Liver (tissue), 9 donors: ENCODE measurements around the gene CACNB4. TPM values are rescaled to one million over a fixed set of nuclear protein-coding genes. Genes with fewer than 3 reads are reported as not detected.

Experiments
- DNase-seq: peaks from one replicate; pipeline ENCODE4 v3.0.0-alpha.2; 2017; ENCODE audit warnings: low spot score
- H3K27ac ChIP-seq, 2 donors: one replicate each; pipeline ENCODE4 v1.7.0; 2013; ENCODE audit warnings: inconsistent platforms in 2 of 2, low read length in 2 of 2, control low read depth in 1 of 2, low read depth in 1 of 2, mild to moderate bottlenecking in 1 of 2
- H3K27me3 ChIP-seq, 4 donors: one replicate each; pipeline versions ENCODE4 v1.6.1 to v1.7.0; 2013; ENCODE audit warnings: low read length in 3 of 4, inconsistent platforms in 1 of 4, mild to moderate bottlenecking in 1 of 4, moderate library complexity in 1 of 4; ENCODE audit not compliant: control insufficient read depth in 4 of 4, insufficient read depth in 4 of 4
- H3K36me3 ChIP-seq, 4 donors: one replicate each; pipeline versions ENCODE4 v1.6.1 to v1.7.0; 2013; ENCODE audit warnings: low read length in 3 of 4, mild to moderate bottlenecking in 3 of 4, low read depth in 1 of 4, moderate library complexity in 1 of 4; ENCODE audit not compliant: control insufficient read depth in 4 of 4, insufficient read depth in 3 of 4
- H3K4me1 ChIP-seq, 4 donors: one replicate each; pipeline versions ENCODE4 v1.6.1 to v1.7.0; 2013; ENCODE audit warnings: low read length in 3 of 4, mild to moderate bottlenecking in 3 of 4, moderate library complexity in 1 of 4; ENCODE audit not compliant: control insufficient read depth in 4 of 4, insufficient read depth in 4 of 4
- H3K4me3 ChIP-seq, 3 donors: one replicate each; pipeline versions ENCODE4 v1.6.1 to v1.7.0; 2013; ENCODE audit warnings: low read length in 3 of 3, control low read depth in 1 of 3, low read depth in 1 of 3, mild to moderate bottlenecking in 1 of 3
- H3K9ac ChIP-seq, 2 donors: one replicate each; pipeline ENCODE4 v1.7.0; 2013; ENCODE audit warnings: low read length in 2 of 2, mild to moderate bottlenecking in 2 of 2, moderate library complexity in 2 of 2, control low read depth in 1 of 2, low read depth in 1 of 2
- H3K9me3 ChIP-seq, 4 donors: one replicate each; pipeline versions ENCODE4 v1.6.1 to v1.7.0; 2013; ENCODE audit warnings: low read length in 3 of 4; ENCODE audit not compliant: control insufficient read depth in 4 of 4
- ATF3 ChIP-seq: IDR thresholded peaks from 2 replicates; pipeline ENCODE4 v1.6.1; 2016; ENCODE audit warnings: antibody characterized with exemption
- CTCF ChIP-seq: fragments of 150-350 bp; IDR thresholded peaks from 2 replicates; pipeline ENCODE4 v1.5.1; 2017; ENCODE audit warnings: improper control_type of control experiment, low read depth, low read length; ENCODE audit not compliant: missing input control
- EGR1 ChIP-seq, 2 donors: IDR thresholded peaks; 2 replicates each; pipeline ENCODE4 v1.6.1; 2016 to 2018; ENCODE audit warnings: antibody characterized with exemption in 2 of 2, low read depth in 2 of 2
- FOXA1 ChIP-seq: IDR thresholded peaks from 2 replicates; pipeline ENCODE4 v1.6.1; 2016; ENCODE audit warnings: antibody characterized with exemption
- GABPA ChIP-seq, 2 donors: IDR thresholded peaks in 1 of 2; conservative IDR thresholded peaks in 1 of 2; 2 replicates each; pipeline ENCODE4 v1.6.1; 2016; ENCODE audit warnings: antibody characterized with exemption in 2 of 2, mild to moderate bottlenecking in 1 of 2, moderate library complexity in 1 of 2
- HNF4A ChIP-seq, 2 donors: conservative IDR thresholded peaks; 2 replicates each; pipeline ENCODE4 v1.6.1; 2016; ENCODE audit warnings: antibody characterized with exemption in 2 of 2, mild to moderate bottlenecking in 2 of 2
- HNF4G ChIP-seq: IDR thresholded peaks from 2 replicates; pipeline ENCODE4 v1.6.1; 2016; ENCODE audit warnings: antibody characterized with exemption
- JUND ChIP-seq, 2 donors: IDR thresholded peaks; 2 replicates each; pipeline ENCODE4 v1.6.1; 2016; ENCODE audit warnings: antibody characterized with exemption in 2 of 2
- NR2F2 ChIP-seq: IDR thresholded peaks from 2 replicates; pipeline ENCODE4 v1.6.1; 2016; ENCODE audit warnings: antibody characterized with exemption
- RAD21 ChIP-seq, 2 donors: IDR thresholded peaks; 2 replicates each; pipeline ENCODE4 v1.6.1; 2016; ENCODE audit warnings: antibody characterized with exemption in 2 of 2, mild to moderate bottlenecking in 2 of 2
- REST ChIP-seq: IDR thresholded peaks from 2 replicates; pipeline ENCODE4 v1.6.1; 2016; ENCODE audit warnings: antibody characterized with exemption, mild to moderate bottlenecking
- RXRA ChIP-seq, 2 donors: IDR thresholded peaks; 2 replicates each; pipeline ENCODE4 v1.6.1; 2017 to 2018; ENCODE audit warnings: antibody characterized with exemption in 2 of 2, mild to moderate bottlenecking in 1 of 2
- SP1 ChIP-seq: IDR thresholded peaks from 2 replicates; pipeline ENCODE4 v1.6.1; 2018; ENCODE audit warnings: antibody characterized with exemption, mild to moderate bottlenecking
- TAF1 ChIP-seq: conservative IDR thresholded peaks from 2 replicates; pipeline ENCODE4 v1.6.1; 2016; ENCODE audit warnings: antibody characterized with exemption, mild to moderate bottlenecking
- YY1 ChIP-seq: IDR thresholded peaks from 2 replicates; pipeline ENCODE4 v1.6.1; 2016; ENCODE audit warnings: antibody characterized with exemption, mild to moderate bottlenecking
- WGBS: extraction: QIAGEN DNeasy Blood & Tissue Kit; methylation state at CpG from one replicate; pipeline ENCODE4 v1.1.7; 2013; 5-methylcytosine and 5-hydroxymethylcytosine counted together
- polyA plus RNA-seq, 2 donors: library from polyadenylated mRNA; stranded (reverse) in 1 of 2; unstranded in 1 of 2; fragments of 200-250 nt in 1 of 2; fragments of >200 nt in 1 of 2; fragmentation: Nextera tagmentation in 1 of 2; extraction: Ambion mirVana in 1 of 2; gene quantifications; one replicate each; pipeline versions ENCODE4 v1.2.1 to v1.2.3, GENCODE V29; 2013 to 2015
- total RNA-seq, 2 donors: library from RNA; depleted of rRNA; stranded (reverse); fragments of >200 nt; gene quantifications; one replicate each; pipeline ENCODE4 v1.2.3, GENCODE V29; 2014
- TF ChIP-seq, protein P1 (sequence below): IDR thresholded peaks from 2 replicates; pipeline ENCODE4 v1.6.1; 2016; ENCODE audit warnings: antibody characterized with exemption
- TF ChIP-seq, protein P2 (sequence below): IDR thresholded peaks from 2 replicates; pipeline ENCODE4 v1.6.1; 2016; ENCODE audit warnings: antibody characterized with exemption
- donor health status: healthy.
- donor health status: healthy.
- donor health status: healthy.
- donor health status: healthy.
- donor health status: healthy.

The CACNB4 gene
- total and polyA plus RNA-seq, 4 donors, result 0.02 to 0.50 (median 0.21) TPM

GRCh38 chr2:151967829-151968722 lies 130.8 kb downstream of the CACNB4 start:
- TF ChIP-seq ATF3 (no peak), REST (no peak), CTCF (no peak), HNF4A (conservative IDR thresholded peaks at IDR 0.05) (no peak), YY1 (no peak), GABPA (IDR thresholded peaks at IDR 0.05 in 1 of 2, conservative IDR thresholded peaks at IDR 0.05 in 1 of 2) (no peak), SP1 (no peak), RAD21 (IDR thresholded peaks at IDR 0.05) (no peak), EGR1 (IDR thresholded peaks at IDR 0.05; ENCODE audit: low read depth in 2 of 2) (no peak), TAF1 (no peak), NR2F2 (no peak), FOXA1 (no peak), HNF4G (no peak), RXRA (IDR thresholded peaks at IDR 0.05) (no peak)
- TF ChIP-seq, protein P1, sequence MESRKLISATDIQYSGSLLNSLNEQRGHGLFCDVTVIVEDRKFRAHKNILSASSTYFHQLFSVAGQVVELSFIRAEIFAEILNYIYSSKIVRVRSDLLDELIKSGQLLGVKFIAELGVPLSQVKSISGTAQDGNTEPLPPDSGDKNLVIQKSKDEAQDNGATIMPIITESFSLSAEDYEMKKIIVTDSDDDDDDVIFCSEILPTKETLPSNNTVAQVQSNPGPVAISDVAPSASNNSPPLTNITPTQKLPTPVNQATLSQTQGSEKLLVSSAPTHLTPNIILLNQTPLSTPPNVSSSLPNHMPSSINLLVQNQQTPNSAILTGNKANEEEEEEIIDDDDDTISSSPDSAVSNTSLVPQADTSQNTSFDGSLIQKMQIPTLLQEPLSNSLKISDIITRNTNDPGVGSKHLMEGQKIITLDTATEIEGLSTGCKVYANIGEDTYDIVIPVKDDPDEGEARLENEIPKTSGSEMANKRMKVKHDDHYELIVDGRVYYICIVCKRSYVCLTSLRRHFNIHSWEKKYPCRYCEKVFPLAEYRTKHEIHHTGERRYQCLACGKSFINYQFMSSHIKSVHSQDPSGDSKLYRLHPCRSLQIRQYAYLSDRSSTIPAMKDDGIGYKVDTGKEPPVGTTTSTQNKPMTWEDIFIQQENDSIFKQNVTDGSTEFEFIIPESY, result no peak
- Histone ChIP-seq H3K27ac (no peak overlapping the region), H3K36me3 (no peaks in the 10 kb centered on the region), H3K27me3 (no peaks in the 10 kb centered on the region), H3K9ac (no peak overlapping the region), H3K9me3 (no peaks in the 10 kb centered on the region), H3K4me1 (no peaks in the 10 kb centered on the region), H3K4me3 (no peak overlapping the region)
- DNase-seq, result no peak
- WGBS, result 86% methylated on average over 11 of the region's 11 CpGs

- H3K4me1 ChIP-seq, result no peaks in the 10 kb centered on the region
- WGBS, result 92% methylated on average over 4 of the region's 4 CpGs
- H3K27ac ChIP-seq, result no peak overlapping the region
- H3K4me3 ChIP-seq, result no peak overlapping the region
- no peaks in the 10 kb centered on the region for H3K27me3 ChIP-seq
- H3K9ac ChIP-seq, result no peak overlapping the region
- no peaks in the 10 kb centered on the region for H3K36me3 ChIP-seq
- no peaks in the 10 kb centered on the region for H3K9me3 ChIP-seq
- DNase-seq, result no peak
- TF ChIP-seq FOXA1 (no peak), CTCF (no peak), JUND (IDR thresholded peaks at IDR 0.05) (no peak), RAD21 (IDR thresholded peaks at IDR 0.05) (no peak), SP1 (no peak), TAF1 (no peak), GABPA (IDR thresholded peaks at IDR 0.05 in 1 of 2, conservative IDR thresholded peaks at IDR 0.05 in 1 of 2) (no peak), HNF4A (conservative IDR thresholded peaks at IDR 0.05) (no peak), NR2F2 (no peak), RXRA (IDR thresholded peaks at IDR 0.05) (no peak), YY1 (no peak), HNF4G (no peak)
- TF ChIP-seq, protein P1, result no peak
- TF ChIP-seq, protein P2, sequence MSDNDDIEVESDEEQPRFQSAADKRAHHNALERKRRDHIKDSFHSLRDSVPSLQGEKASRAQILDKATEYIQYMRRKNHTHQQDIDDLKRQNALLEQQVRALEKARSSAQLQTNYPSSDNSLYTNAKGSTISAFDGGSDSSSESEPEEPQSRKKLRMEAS, result no peak
Observed at GRCh38 chr2:151965884-151966283, 133.0 kb downstream of the CACNB4 start.
